Measurements from ENCODE around the gene TAGLN3. TPM values are rescaled to one million over a fixed set of nuclear protein-coding genes. Genes with fewer than 3 reads are reported as not detected.
"Not testable (repeated sequence)": the region's sequence is repeated elsewhere in the genome, so short reads cannot be mapped to it uniquely, and the experiment has no call there.

TAGLN3 gene
- total RNA-seq, 1 experiment from 2014 or later: 0.37 TPM

GRCh38 chr3:112035241-112035640 lies 36.5 kb downstream of the TAGLN3 start:
- H3K27ac ChIP-seq (ENCODE audit: low read depth, low read length, poor library complexity, severe bottlenecking): no peak overlapping the region
- no peaks in the 10 kb centered on the region for H3K4me1 ChIP-seq (ENCODE audit: insufficient read depth, low read length, poor library complexity, severe bottlenecking)
- no peaks in the 10 kb centered on the region for H3K27me3 ChIP-seq (replicated peaks; ENCODE audit: insufficient read depth, low read depth, low read length, poor library complexity)
- no peaks in the 10 kb centered on the region for H3K9me3 ChIP-seq (ENCODE audit: low read depth, low read length, poor library complexity, severe bottlenecking)
- no peaks in the 10 kb centered on the region for H3K36me3 ChIP-seq (ENCODE audit: insufficient read depth, low read length, poor library complexity, severe bottlenecking)
- H3K4me3 ChIP-seq (ENCODE audit: low read depth, low read length, poor library complexity, severe bottlenecking): no peak overlapping the region
- intact Hi-C loops (cut with micrococcal nuclease; ENCODE audit: unreplicated experiment): no loop called here
- no peak for DNase-seq (ENCODE audit: low spot score)
- no TSS peak for BruUV-seq (replicated peaks)
- CTCF ChIA-PET: no interaction called here
- TF ChIP-seq EZH2 (IDR thresholded peaks at IDR 0.05; ENCODE audit: borderline replicate concordance, low read depth, low read length, poor library complexity, severe bottlenecking): no peak
- TF ChIP-seq CTCF (conservative IDR thresholded peaks at IDR 0.05; ENCODE audit: low read depth, low read length): no peak
- POLR2A ChIA-PET (ENCODE audit: low non-redundant PET): no interaction called here

GRCh38 chr3:112037194-112037593 lies 38.5 kb downstream of the TAGLN3 start:
- H3K4me1 ChIP-seq (ENCODE audit: insufficient read depth, low read length, poor library complexity, severe bottlenecking); DNase-seq (ENCODE audit: low spot score); CTCF ChIA-PET; H3K27me3 ChIP-seq (replicated peaks; ENCODE audit: insufficient read depth, low read depth, low read length, poor library complexity); H3K9me3 ChIP-seq (ENCODE audit: low read depth, low read length, poor library complexity, severe bottlenecking); H3K27ac ChIP-seq (ENCODE audit: low read depth, low read length, poor library complexity, severe bottlenecking); BruUV-seq (replicated peaks); H3K36me3 ChIP-seq (ENCODE audit: insufficient read depth, low read length, poor library complexity, severe bottlenecking); intact Hi-C loops (cut with micrococcal nuclease; ENCODE audit: unreplicated experiment); POLR2A ChIA-PET (ENCODE audit: low non-redundant PET); H3K4me3 ChIP-seq (ENCODE audit: low read depth, low read length, poor library complexity, severe bottlenecking): not testable (repeated sequence)

- no peaks in the 10 kb centered on the region for H3K36me3 ChIP-seq (ENCODE audit: insufficient read depth, low read length, poor library complexity, severe bottlenecking)
- TF ChIP-seq EZH2 (IDR thresholded peaks at IDR 0.05; ENCODE audit: borderline replicate concordance, low read depth, low read length, poor library complexity, severe bottlenecking): no peak
- CTCF ChIA-PET: no interaction called here
- BruUV-seq (replicated peaks): no TSS peak
- no peak overlapping the region for H3K27ac ChIP-seq (ENCODE audit: low read depth, low read length, poor library complexity, severe bottlenecking)
- POLR2A ChIA-PET (ENCODE audit: low non-redundant PET): no interaction called here
- DNase-seq (ENCODE audit: low spot score): no peak
- no peaks in the 10 kb centered on the region for H3K27me3 ChIP-seq (replicated peaks; ENCODE audit: insufficient read depth, low read depth, low read length, poor library complexity)
- no peak overlapping the region for H3K4me3 ChIP-seq (ENCODE audit: low read depth, low read length, poor library complexity, severe bottlenecking)
- H3K4me1 ChIP-seq (ENCODE audit: insufficient read depth, low read length, poor library complexity, severe bottlenecking): no peaks in the 10 kb centered on the region
- H3K9me3 ChIP-seq (ENCODE audit: low read depth, low read length, poor library complexity, severe bottlenecking): no peaks in the 10 kb centered on the region
- intact Hi-C loops (cut with micrococcal nuclease; ENCODE audit: unreplicated experiment): no loop called here
Measured at GRCh38 chr3:112038863-112039262, 40.1 kb downstream of the TAGLN3 start.

- Histone ChIP-seq H3K27me3 (replicated peaks; ENCODE audit: insufficient read depth, low read depth, low read length, poor library complexity) (no peaks in the 10 kb centered on the region), H3K4me3 (ENCODE audit: low read depth, low read length, poor library complexity, severe bottlenecking) (no peak overlapping the region), H3K4me1 (ENCODE audit: insufficient read depth, low read length, poor library complexity, severe bottlenecking) (no peaks in the 10 kb centered on the region), H3K9me3 (ENCODE audit: low read depth, low read length, poor library complexity, severe bottlenecking) (no peaks in the 10 kb centered on the region), H3K36me3 (ENCODE audit: insufficient read depth, low read length, poor library complexity, severe bottlenecking) (no peaks in the 10 kb centered on the region), H3K27ac (ENCODE audit: low read depth, low read length, poor library complexity, severe bottlenecking) (no peak overlapping the region)
- TF ChIP-seq EZH2 (IDR thresholded peaks at IDR 0.05; ENCODE audit: borderline replicate concordance, low read depth, low read length, poor library complexity, severe bottlenecking) (no peak), CTCF (conservative IDR thresholded peaks at IDR 0.05; ENCODE audit: low read depth, low read length) (no peak)
- ChIA-PET POLR2A (ENCODE audit: low non-redundant PET) (no interaction called here), CTCF (interaction anchor here (0.9 kb wide), 1 partner anchor 28 kb away, joined by 4 read pairs; no protein-coding TSS in a partner anchor)
- intact Hi-C loops (cut with micrococcal nuclease; ENCODE audit: unreplicated experiment): no loop called here
- DNase-seq (ENCODE audit: low spot score): no peak
- no TSS peak for BruUV-seq (replicated peaks)
Measured at GRCh38 chr3:112041321-112041720, 42.6 kb downstream of the TAGLN3 start.
